Measurements from ENCODE around the gene PEAK1.

DNA sequence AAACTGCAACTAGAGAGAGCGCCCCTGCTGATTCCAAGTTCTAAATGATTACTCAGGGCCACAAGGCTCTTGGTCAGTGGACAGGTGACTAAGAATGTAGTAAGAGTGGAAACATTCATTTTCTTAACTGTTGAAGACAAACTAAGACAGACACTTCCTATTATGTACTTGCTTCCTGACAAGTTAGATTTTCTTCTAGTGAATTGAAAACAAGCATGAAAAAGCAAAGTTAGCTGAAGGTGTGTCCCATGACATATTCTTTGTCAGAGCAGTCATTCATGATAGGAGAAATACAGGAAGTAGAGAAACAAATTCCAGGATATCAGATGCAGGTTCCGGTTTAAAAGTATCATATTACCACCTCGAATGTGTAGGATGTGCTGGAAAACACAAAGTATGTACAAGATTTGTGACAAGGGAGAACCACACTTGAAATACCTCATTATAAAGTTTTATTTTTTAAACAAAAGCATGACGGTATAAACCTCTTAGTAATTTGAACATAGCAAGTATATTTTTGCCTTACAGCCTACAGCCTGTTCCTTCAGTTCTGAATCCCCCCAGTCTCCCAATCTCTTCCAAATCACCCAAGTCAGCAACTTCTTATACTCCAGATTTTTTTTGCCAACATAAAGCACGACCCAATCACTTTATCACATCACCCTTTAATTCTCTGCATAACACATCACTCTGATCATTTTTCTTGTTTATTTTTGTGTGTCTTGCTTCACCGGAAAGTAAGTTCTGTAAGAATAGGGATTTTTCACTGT, 355.2 kb downstream of the PEAK1 start:
- TF ChIP-seq CTCF (IDR thresholded peaks at IDR 0.05) (no peak), POLR2A (IDR thresholded peaks at IDR 0.05) (no peak), POLR2AphosphoS5 (IDR thresholded peaks at IDR 0.05) (no peak), EP300 (IDR thresholded peaks at IDR 0.05) (no peak)

Data from suprapubic skin (tissue), 4 donors.